NCI-H446 treated with DMSO at 0.1 percent for 48 hours (cell line): ENCODE results near the gene SLC22A15.
"Not testable (repeated sequence)": the region's sequence is repeated elsewhere in the genome, so short reads cannot be mapped to it uniquely, and the experiment has no call there.

ENCODE experiments used
- DNase-seq: peaks from one replicate; lab custom pipeline; 2025; lab: John Stamatoyannopoulos, UW

Gene SLC22A15

DNA sequence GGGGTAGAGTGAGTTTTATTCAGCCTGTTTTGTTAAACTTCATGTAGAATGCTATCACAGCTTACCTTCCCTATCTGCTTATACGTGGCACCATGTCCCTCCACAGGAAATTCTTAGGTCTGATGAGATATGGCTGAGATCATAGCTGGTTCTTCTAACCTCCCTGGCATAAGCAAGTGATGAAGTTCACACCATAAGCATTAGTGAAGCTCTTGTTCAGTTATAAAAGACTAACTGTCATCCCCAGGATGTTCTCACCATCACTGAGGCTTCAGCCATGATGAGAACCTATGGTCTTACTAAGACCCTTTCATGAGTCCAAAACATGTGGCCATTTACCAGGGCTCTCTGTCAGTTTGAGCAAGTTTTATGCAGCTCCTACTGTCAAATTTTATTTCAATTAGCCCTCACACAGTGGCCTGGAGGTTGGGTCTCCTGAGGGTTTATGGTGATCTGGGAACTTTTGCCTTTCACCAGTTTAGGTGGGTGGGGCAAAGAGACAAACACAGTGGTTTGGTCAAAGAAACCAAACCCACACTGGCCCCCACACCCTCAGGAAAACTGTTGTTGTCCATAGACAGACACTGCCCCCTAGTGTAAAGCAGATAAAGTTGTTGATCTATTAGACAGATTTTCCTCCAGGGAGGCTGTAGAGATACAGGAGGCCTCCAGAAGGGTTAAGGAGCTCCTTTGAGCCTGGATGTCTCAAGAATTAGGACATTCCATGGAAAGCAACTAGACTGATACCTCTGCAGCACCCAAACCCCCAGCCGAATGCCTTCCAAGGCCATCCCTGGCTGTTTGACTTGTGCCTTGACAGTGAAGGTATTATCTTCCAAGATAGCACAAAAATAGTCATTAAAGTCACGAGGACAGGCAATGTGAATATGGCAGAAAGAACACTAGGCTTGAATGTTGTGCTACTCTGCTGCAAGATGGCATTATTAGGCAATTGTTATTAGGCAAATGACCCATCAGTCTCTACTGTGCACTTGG, 5.0 kb downstream of the SLC22A15 start:
- DNase-seq = no peak

DNA sequence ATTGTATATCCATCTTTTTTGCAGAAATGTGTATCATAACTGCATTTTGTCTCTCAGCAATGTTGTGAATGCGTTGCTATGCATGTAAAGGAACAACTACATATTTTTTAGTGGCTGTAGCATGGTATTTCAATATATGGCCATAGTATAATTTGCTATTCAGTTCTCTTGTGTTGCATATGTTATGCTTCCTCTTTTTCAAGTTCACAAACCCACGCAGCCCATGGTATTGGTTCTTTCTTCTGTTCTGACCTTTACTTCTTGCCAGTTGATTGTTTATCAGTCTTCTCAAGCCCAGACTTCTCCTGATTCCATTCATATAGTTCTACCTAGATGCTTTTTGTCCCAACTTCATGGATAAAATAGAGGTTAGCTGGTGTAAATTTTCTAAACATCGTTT, 6.1 kb downstream of the SLC22A15 start:
- no peak for DNase-seq

DNA sequence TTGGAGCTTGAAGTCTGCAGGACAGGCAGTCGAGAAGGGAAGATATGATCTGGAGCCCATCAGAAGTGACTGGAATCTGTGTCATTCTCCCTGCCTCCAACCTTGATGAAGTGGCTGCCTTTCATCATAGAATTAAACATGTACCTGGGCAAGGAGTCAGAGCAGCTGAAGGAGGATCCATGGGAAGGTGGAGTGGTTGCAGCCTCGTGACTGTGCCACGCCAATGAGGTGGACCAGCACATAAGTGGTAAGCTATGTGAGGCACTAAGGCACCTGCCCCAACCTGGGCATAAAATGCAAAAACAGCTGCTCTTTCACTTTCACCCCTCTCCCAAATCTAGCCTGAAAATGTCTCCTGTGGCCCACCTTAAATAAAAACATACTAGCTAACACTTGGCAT, 7.3 kb downstream of the SLC22A15 start:
- DNase-seq = no peak

DNA sequence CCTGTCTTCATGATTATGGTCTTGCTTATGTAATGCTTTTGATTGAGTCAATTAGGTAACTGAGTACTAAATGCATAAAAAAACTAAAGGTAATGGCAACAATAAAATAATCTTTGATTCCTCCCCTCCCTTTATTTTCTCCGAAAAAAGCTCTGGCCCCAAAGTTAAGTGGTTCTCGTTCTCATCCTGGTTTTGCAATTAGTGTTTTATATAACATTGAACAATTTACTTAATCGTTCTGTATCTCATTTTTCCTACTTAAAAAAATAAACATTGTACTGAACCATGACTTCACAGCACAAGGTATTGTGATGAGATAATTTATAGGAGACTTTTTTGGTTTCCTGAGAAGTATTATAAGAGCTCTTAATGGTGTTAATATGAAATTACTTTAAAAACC, 11.3 kb downstream of the SLC22A15 start:
- DNase-seq = no peak

DNA sequence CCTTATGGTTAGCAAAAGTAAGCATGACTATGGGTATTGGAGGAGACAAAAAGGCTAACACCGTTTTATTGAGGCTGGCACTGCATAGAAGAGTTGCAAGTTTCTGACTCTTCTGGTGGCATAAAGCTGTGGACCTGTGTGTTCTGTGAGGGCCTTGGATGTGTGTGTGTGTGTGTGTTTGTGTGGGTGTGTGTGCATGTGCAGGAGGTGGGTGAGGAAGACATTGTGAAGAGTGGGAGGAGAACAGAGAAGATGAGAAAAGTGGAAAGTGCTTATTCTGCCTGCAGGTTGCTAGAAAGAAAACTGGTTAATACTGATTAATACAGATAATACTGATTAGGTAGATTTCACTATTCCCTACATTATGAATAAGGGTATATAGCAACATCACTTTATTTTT, 12.6 kb downstream of the SLC22A15 start:
- no peak for DNase-seq

DNA sequence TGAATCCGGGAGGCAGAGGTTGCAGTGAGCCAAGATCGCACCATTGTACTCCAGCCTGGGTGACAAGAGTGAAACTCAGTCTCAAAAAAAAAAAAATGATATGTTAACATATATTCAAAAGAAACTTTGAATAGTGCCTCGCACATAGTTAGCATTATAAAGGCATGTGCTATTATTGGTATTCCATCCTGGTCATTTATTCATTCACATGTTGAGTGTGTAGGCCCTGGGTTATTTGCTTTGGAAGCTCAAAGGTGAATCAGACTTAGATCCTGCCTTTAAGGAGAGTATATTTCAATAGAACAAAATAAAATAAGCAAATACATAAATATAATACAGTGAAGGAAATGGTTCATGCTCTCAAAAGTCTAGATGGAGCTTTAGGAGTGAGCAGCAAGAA, 13.4 kb downstream of the SLC22A15 start:
- DNase-seq = no peak

DNA sequence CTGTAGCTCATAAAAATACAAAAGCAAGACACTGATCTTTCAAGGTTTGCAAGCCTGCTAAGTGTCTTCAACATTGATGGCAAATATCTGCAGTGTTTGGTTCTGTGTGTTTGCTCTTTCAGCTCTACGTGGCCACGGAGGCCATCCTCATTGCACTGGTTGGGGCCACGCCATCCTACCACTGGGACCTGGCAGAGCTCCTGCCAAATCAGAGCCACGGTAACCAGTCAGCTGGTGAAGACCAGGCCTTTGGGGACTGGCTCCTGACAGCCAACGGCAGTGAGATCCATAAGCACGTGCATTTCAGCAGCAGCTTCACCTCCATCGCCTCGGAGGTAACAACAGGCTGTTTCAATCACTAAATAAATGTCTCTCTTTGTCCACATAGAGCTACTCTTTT, 15.6 kb downstream of the SLC22A15 start:
- no peak for DNase-seq

DNA sequence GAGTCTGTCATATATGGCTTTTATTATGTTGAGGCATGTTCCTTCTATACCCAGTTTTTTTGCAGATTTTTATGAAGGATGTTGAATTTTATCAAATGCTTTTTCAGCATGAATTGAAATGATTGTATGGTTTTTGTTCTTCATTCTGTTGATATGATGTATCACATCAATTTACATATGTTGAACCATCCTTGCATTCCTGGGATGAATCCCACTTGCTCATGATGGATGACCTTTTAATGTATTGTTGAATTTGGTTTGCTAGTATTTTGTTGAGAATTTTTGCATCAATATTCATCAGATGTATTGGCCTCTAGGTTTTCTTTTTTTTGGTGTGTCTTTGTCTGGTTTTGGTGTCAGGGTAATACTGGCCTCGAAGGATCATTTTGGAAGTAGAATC, 21.6 kb downstream of the SLC22A15 start:
- DNase-seq = not testable (repeated sequence)

DNA sequence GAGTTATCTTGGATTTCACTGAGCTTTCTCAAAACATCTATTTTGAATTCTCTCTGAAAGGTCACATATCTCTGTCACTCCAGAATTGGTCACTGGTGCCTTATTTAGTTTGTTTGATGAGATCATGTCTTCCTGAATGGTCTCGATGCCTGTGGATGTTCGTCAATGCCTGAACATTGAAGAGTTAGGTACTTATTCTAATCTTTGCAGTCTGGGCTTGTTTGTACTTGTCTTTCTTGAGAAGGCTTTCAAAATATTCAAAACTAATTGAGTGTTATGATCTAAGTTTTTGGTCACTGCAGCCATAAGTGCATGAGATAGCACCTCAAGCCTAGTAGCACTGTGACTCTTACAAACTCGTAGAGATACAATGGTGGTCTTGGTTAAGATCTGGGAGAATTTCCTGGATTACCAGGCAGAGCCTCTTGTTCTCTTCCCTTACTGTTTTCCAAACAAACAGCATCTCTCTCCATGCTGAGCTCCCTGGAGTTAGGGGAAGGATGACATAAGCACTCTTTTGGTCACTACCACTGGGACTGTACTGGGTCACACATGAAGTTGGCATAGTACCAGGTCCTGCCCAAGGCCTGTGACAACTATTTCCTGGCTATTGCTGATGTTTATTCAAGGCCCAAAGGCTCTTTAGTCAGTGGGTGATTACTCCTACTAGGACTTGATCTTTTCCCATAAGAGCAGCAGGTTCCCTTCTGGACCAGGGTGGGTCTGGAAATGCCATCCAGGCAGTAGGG, 25.6 kb downstream of the SLC22A15 start:
- DNase-seq = no peak

GRCh38 chr1:116002781-116003420, 26.6 kb downstream of the SLC22A15 start:
- DNase-seq = no peak

DNA sequence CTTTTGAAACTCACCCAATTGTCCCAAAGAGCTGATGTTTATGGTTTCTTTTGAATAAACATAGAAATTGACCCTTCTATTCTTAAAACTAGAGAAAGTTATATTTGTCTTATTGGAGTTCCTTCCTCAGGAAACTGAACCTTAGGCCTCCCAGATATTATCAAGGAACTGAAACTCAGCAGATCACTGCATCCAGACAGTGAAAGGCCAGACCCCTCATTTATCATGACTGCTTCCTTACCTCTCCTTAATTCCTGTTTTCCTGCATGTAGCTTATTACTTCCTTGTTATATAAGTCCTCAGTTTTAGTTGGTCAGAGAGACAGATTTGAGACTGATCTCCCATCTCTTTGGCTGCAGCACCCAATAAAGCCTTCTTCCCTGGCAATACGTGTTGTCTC, 27.5 kb downstream of the SLC22A15 start:
- DNase-seq = no peak

- no peak for DNase-seq
Measured at GRCh38 chr1:116006486-116006964, 30.2 kb downstream of the SLC22A15 start.

GRCh38 chr1:116008656-116009390, 32.5 kb downstream of the SLC22A15 start:
- no peak for DNase-seq

- no peak for DNase-seq
Measured at GRCh38 chr1:116012716-116013115, 36.4 kb downstream of the SLC22A15 start.

GRCh38 chr1:116015679-116016078, 39.4 kb downstream of the SLC22A15 start:
- no peak for DNase-seq

GRCh38 chr1:116018007-116018406, 41.7 kb downstream of the SLC22A15 start:
- no peak for DNase-seq

DNA sequence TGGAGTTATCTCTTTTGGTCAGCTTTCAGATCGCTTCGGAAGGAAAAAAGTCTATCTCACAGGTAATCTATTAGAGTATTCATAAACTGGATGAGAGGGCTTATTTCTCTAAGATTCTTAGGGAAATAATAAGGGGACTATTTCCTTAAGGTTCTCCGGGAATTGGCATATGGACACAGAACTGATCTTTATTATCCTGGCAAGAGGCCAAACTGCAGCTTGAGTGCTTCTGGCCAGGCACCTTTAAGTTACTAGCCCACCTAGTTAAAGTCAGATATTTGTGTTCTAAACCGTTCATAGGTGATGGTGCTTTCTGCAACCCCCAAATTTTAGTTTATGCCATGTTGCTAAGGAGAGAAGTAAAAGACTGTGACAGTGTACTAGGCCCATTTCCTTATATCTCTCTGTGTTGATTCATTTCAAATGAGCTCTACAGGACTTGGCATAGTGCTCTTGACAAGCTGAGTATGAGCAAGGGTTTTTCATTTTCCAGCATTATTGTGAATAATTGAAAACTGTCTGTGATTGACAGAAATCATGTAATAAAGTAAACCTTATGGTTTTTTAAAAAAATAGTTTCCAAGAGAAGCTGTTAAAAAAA, 43.4 kb downstream of the SLC22A15 start:
- DNase-seq = no peak

DNA sequence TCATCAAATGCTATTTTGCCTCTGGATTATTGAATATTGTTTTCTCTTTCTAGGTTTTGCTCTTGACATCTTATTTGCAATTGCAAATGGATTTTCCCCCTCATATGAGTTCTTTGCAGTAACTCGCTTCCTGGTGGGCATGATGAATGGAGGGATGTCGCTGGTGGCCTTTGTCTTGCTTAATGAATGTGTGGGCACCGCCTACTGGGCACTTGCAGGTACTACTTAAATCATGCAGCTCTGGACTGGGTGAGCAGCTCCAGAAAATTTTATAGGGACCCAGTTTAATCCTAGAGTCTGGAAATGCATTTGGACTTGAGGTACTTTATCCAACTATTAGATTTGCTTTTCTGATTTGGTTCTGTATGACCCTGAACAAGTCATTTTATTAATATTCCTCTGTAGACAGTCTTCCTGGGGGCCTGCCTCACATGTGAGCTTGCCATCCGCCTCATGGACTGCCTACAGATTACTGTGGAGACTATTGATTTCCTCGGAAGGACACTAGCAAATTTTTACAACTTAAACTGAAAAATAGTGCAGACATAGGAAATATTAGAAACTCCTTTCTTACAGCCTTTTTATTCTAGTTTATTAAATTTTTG, 44.5 kb downstream of the SLC22A15 start:
- DNase-seq = peak; percentile 38

- DNase-seq = no peak
Measured at GRCh38 chr1:116024626-116025025, 48.3 kb downstream of the SLC22A15 start.

DNA sequence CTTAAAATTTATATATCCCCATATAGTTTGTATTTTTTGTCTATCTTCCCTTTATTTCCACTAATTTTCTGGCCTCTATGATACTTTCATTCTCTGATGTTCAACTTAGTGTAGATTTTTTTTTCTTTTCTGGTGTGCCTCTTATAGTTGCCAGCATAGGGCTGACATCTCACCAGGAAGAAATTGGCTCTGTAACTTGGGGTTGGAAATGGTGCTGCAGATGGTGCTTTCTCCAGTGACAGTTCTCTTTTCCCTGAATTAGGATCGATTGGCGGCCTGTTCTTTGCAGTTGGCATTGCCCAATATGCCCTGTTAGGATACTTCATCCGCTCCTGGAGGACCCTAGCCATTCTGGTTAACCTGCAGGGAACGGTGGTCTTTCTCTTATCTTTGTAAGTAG, 50.3 kb downstream of the SLC22A15 start:
- DNase-seq = no peak

DNA sequence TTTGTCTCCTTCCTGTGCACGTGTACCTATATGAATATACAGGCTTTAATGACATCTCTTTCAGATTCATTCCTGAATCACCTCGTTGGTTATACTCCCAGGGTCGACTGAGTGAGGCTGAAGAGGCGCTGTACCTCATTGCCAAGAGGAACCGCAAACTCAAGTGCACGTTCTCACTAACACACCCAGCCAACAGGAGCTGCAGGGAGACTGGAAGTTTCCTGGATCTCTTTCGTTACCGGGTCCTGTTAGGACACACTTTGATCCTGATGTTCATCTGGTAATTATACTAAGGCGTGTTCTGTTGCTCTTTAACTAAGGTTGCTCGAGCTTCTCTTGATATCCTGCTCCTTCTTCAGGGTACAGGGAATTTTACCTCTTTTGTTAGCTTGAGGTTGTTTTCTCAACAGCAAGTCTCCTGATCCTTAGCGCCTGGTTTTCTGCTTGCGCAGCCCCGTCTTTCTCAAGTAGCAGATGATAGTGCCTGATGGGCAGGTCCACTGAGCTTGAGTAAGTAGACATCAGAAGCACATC, 55.1 kb downstream of the SLC22A15 start:
- DNase-seq = no peak
